AG09309 (cell line): ENCODE results near the gene PLA2G6.
A peak's percentile ranks its signal among the peaks of the same experiment; 100 is the strongest.
"Not testable (repeated sequence)": the region's sequence is repeated elsewhere in the genome, so short reads cannot be mapped to it uniquely, and the experiment has no call there.

Source experiments
- DNase-seq: peaks from one replicate; pipeline ENCODE4 v3.0.0-alpha.2; 2010; ENCODE audit warnings: low read depth
- H3K4me3 ChIP-seq: 2 replicates; pipeline ENCODE4 v1.5.1; 2011; ENCODE audit warnings: mild to moderate bottlenecking, low read depth, low read length, moderate library complexity; ENCODE audit not compliant: control insufficient read depth
- TF ChIP-seq, protein P1 (sequence below): IDR thresholded peaks from 2 replicates; pipeline ENCODE4 v1.5.1; 2011; ENCODE audit warnings: mild to moderate bottlenecking, low read depth, low read length, inconsistent platforms; ENCODE audit not compliant: insufficient read depth, control insufficient read depth; ENCODE audit errors: missing control alignments

PLA2G6 gene

DNA sequence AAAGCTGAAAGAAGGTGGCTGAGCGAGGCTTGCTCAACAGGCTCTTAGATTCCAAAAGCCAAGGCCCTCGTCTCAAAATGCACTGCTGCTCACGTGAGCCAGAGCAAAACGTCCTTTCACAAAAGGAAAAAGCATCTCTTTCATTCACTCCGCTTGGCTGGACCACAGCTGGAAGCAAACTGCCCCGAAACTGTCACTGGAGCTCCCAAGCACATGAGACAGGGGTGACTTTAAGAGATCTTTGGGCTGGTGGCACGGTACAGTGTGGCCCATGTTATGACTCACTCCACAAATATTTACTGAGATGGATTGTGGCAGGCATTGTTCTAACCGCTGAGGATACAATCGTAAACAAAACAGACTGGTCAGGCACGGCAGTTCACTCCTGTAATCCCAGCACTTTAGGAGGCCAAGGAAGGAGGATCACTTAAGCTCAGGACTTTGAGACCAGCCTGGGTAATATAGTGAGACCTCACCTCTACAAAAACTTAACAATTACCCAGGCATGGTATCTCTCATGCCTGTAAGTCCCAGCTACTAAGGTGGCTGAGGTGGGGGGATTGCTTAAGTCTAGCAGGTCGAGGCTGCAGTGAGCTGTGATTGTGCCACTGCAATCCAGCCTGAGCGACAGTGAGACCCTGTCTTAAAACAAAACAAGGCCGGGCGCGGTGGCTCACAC, 3.6 kb downstream of the PLA2G6 start:
- peak; percentile 75 for DNase-seq

DNA sequence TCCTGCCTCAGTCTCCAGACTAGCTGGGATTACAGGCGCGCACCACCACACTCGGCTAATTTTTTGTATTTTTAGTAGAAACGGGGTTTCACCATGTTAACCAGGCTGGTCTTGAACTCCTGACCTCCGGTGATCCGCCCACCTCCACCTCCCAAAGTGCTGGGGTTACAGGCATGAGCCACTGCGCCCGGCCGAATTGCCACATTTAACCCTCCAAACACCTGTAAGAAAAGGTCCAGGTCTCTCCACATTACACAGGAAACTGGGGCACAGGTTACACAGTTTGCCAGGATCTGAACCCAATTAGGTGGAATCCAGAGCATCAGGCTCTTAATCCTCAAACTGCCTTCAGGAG, 4.1 kb downstream of the PLA2G6 start:
- not testable (repeated sequence) for DNase-seq, H3K4me3 ChIP-seq

More for the DNA sequence above, 3.6 kb downstream of the PLA2G6 start:
- TF ChIP-seq, protein P1, sequence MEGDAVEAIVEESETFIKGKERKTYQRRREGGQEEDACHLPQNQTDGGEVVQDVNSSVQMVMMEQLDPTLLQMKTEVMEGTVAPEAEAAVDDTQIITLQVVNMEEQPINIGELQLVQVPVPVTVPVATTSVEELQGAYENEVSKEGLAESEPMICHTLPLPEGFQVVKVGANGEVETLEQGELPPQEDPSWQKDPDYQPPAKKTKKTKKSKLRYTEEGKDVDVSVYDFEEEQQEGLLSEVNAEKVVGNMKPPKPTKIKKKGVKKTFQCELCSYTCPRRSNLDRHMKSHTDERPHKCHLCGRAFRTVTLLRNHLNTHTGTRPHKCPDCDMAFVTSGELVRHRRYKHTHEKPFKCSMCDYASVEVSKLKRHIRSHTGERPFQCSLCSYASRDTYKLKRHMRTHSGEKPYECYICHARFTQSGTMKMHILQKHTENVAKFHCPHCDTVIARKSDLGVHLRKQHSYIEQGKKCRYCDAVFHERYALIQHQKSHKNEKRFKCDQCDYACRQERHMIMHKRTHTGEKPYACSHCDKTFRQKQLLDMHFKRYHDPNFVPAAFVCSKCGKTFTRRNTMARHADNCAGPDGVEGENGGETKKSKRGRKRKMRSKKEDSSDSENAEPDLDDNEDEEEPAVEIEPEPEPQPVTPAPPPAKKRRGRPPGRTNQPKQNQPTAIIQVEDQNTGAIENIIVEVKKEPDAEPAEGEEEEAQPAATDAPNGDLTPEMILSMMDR: no peak
- H3K4me3 ChIP-seq: no peak overlapping the region

DNA sequence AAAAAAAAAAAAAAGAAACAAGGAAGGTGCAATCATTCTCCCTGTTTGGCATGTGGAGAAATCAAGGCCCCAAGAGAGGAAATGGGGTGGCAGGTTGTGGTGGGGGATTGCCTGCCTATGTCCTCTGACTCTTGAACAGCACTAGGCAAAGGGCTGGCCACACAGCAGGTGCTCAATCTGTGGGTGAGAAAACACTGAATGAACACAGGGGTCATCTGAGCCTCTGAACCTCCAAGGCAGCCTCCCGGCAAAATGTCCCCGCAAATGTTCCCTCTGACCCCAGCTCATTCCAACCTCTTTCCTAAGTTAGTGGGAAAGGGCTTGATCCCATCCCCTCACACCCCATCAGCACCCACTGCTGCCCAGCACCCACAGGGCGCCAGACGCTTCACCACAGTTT, 4.6 kb downstream of the PLA2G6 start:
- H3K4me3 ChIP-seq: no peak overlapping the region
- DNase-seq: no peak
- TF ChIP-seq, protein P1: no peak

DNA sequence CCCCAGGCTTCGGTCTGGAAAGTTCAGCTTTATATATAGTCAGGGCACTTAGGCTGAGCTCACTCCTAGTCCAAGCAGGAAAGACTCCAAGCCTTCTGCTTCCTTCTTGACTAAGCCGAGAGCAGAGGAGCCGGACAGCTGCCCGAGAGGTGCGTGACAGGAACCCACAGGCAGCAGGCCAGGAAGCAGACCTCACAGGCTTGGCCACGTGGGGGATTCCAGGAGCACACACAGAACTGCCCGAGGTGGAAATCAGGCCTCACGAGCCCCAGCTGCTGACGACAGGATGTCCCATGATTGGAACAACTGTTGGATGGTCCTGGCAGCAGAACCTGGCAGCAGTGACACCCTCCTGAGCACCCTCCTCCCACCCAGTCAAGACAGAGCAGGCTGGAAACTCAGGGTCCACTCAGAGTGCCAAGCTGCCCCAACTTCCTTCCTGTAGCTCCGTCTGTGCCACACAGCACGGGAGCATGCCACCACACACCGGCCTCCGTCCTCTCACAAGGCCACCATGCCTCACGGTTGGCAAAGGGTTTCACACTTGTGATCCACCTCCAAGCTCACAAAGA, 5.4 kb downstream of the PLA2G6 start:
- H3K4me3 ChIP-seq: no peak overlapping the region
- TF ChIP-seq, protein P1: no peak
- DNase-seq: peak; percentile 60

DNA sequence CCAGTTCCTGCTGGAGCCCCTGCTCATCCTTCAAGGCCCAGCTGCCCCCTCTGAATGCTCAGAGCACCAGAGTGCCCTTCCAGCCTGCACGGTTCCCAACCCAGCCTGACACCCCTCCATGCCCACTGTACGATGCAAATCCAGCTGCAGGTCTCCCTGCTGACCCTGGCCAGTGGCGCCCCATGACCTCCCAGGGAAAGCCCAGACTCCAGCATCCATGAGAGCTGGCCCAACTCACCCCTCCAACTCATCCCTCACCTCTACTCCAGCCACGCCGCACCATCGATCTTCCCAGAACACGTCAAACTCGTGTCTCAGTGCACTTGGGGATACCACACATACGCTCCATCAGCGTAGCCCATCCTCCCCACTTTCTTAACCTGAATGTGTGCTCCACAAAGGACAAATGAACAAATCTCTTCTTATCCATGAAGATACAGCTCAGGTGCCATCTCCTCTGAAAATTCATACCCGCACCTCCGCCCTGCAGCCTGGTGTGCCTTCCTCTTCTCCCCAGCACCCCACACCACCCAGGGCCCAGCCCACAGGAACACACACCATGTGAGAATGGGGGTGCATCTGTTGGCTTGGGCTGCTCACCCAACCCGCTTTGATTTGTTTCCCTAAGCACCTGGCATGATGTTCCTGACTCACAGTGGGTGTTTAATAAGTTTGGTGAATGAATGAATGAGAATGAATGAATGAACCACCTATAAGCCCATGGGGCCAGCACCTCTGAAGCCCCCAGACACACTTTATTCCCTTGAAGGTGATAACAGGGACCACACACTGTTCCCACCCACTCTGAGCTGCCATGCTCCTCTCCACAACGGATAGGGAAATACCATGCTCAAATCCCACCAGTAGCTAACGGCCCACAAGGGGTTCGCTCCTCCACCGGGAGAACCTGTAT, 6.2 kb downstream of the PLA2G6 start:
- TF ChIP-seq, protein P1: no peak
- DNase-seq: no peak
- no peak overlapping the region for H3K4me3 ChIP-seq

DNA sequence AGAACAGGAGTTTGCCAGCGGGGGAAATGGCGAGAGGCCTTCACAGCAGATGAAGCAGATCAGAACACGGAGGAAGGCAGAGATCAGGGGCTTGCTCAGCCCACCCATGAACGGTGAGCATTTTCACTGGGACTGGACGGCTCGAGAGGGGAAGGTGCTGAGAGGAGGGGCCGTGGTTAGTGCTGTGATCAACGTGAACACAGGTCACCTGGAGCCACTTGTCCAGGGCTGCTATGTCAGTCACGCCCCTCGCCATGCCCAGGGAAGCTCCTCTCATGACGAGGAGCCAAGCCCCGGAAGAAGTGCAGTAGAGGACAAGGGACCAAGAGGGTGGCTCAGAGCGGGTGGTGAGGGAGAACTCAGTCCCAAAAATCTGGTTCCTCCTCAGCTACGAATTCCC, 7.0 kb downstream of the PLA2G6 start:
- TF ChIP-seq, protein P1: no peak
- no peak overlapping the region for H3K4me3 ChIP-seq
- DNase-seq: no peak

DNA sequence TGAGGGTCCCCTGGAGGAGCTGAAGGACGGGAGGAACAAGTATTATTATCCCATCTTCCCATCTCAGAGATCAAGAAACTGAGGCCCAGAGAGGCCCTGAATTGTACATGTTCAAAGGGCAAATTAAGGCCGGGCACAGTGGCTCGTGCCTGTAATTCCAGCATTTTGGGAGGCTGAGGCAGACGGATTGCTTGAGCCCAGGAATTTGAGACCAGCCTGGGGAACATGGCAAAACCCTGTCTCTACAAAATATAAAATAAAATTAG, 8.1 kb downstream of the PLA2G6 start:
- no peak for DNase-seq
- TF ChIP-seq, protein P1: no peak
- no peak overlapping the region for H3K4me3 ChIP-seq
